Upper lobe of left lung (tissue), 4 donors: ENCODE measurements around the gene YKT6.

Experiments used
- CTCF ChIP-seq, 6 experiments: fragments of 450-650 bp in 4 of 6; fragments of 200-600 bp in 2 of 6; sonication (generic) in 2 of 6; IDR thresholded peaks; one replicate each; pipeline ENCODE4 v1.5.1; 2016 to 2019; ENCODE audit warnings: antibody characterized with exemption in 6 of 6
- POLR2A ChIP-seq, 4 donors: fragments of 450-650 bp; IDR thresholded peaks; one replicate each; pipeline ENCODE4 v1.5.1; 2016 to 2017; ENCODE audit warnings: antibody characterized with exemption in 4 of 4, mild to moderate bottlenecking in 2 of 4
- POLR2AphosphoS5 ChIP-seq, 2 donors: sonication (generic); formaldehyde crosslinking; IDR thresholded peaks; one replicate each; pipeline ENCODE4 v1.5.1; 2017; ENCODE audit warnings: antibody characterized with exemption in 2 of 2

GRCh38 chr7:44208085-44208484, 7.3 kb downstream of the YKT6 start:
- TF ChIP-seq CTCF (IDR thresholded peaks at IDR 0.05) (no peak), POLR2AphosphoS5 (IDR thresholded peaks at IDR 0.05) (no peak), POLR2A (IDR thresholded peaks at IDR 0.05) (no peak)
